CD4-positive, alpha-beta T cell (primary cell): ENCODE measurements around the gene SOX8. TPM values are rescaled to one million over a fixed set of nuclear protein-coding genes. Genes with fewer than 3 reads are reported as not detected.

Experiments
- ATAC-seq: fragments of 200-7000 bp; cut with Tn5 transposase; one replicate; pipeline ENCODE4 v1.10.0; 2022; ENCODE audit warnings: mild to moderate bottlenecking; ENCODE audit not compliant: poor library complexity
- CTCF ChIA-PET: fragments of 350-600 bp; sonication (Branson Sonifier 250); formaldehyde crosslinking; loops from one replicate; lab custom pipeline; 2021; ENCODE audit warnings: antibody characterized with exemption, inconsistent platforms; lab: Charles Lee
- POLR2A ChIA-PET: fragments of 350-600 bp; sonication (Branson Sonifier 250); formaldehyde crosslinking; loops from one replicate; lab custom pipeline; 2021; ENCODE audit warnings: antibody characterized with exemption, inconsistent platforms; lab: Charles Lee
- DNase-seq, 14 experiments: peaks; one replicate each; pipeline ENCODE4 v3.0.0-alpha.2; 2013 to 2020; ENCODE audit warnings: mixed read lengths in 2 of 14
- H3K27ac ChIP-seq, 2 donors: one replicate each; pipeline versions ENCODE4 v1.5.1 to v1.7.0; 2013; ENCODE audit warnings: low read length in 2 of 2, low read depth in 1 of 2, mild to moderate bottlenecking in 1 of 2
- H3K27me3 ChIP-seq, 2 experiments: 1 replicate in 1 of 2; 2 replicates in 1 of 2; pipeline versions ENCODE4 v1.6.1 to v1.7.0; 2013; ENCODE audit warnings: low read length in 2 of 2, control low read depth in 1 of 2, mild to moderate bottlenecking in 1 of 2, moderate library complexity in 1 of 2; ENCODE audit not compliant: insufficient read depth in 2 of 2, control insufficient read depth in 1 of 2
- H3K36me3 ChIP-seq: one replicate; pipeline ENCODE4 v1.6.1; 2013; ENCODE audit warnings: low read length, control low read depth; ENCODE audit not compliant: insufficient read depth
- H3K4me1 ChIP-seq: one replicate; pipeline ENCODE4 v1.6.1; 2013; ENCODE audit warnings: low read length, control low read depth; ENCODE audit not compliant: insufficient read depth
- H3K4me3 ChIP-seq: one replicate; pipeline ENCODE4 v1.5.1; 2013; ENCODE audit warnings: mild to moderate bottlenecking, low read length, moderate library complexity
- H3K9me3 ChIP-seq, 2 experiments: 1 replicate in 1 of 2; 2 replicates in 1 of 2; pipeline versions ENCODE4 v1.6.1 to v1.7.0; 2013; ENCODE audit warnings: low read length in 2 of 2, mild to moderate bottlenecking in 2 of 2, control low read depth in 1 of 2, moderate library complexity in 1 of 2; ENCODE audit not compliant: control insufficient read depth in 1 of 2, insufficient read depth in 1 of 2
- H3K27ac Mint-ChIP-seq: one replicate; pipeline ENCODE4 v1.8.0; 2020; ENCODE audit warnings: mixed read lengths
- H3K27me3 Mint-ChIP-seq: one replicate; pipeline ENCODE4 v1.8.0; 2021; ENCODE audit warnings: mixed read lengths
- H3K36me3 Mint-ChIP-seq: one replicate; pipeline ENCODE4 v1.8.0; 2021; ENCODE audit warnings: low read depth, mixed read lengths
- H3K4me1 Mint-ChIP-seq: one replicate; pipeline ENCODE4 v1.8.0; 2021; ENCODE audit warnings: low read depth, mixed read lengths
- H3K4me3 Mint-ChIP-seq: one replicate; pipeline ENCODE4 v1.8.0; 2020; ENCODE audit warnings: mild to moderate bottlenecking, mixed read lengths
- H3K9me3 Mint-ChIP-seq: one replicate; pipeline ENCODE4 v1.8.0; 2020; ENCODE audit warnings: mixed read lengths
- CTCF ChIP-seq: fragments of 200-600 bp; IDR thresholded peaks from one replicate; pipeline ENCODE4 v1.8.0; 2022; ENCODE audit warnings: antibody characterized with exemption, mild to moderate bottlenecking
- intact Hi-C, 2 experiments: fragments of 100-400 bp; cut with DNase I in 1 of 2; cut with micrococcal nuclease in 1 of 2; formaldehyde crosslinking; loops; one replicate each; pipeline versions ENCODE4 v1.15.1 to v1.9.0; 2023 to 2025; cut with DNase I, micrococcal nuclease
- total RNA-seq, 174 experiments: library from RNA in 2 of 174; stranded (reverse) in 2 of 174; gene quantifications; one replicate each; pipeline ENCODE4 v1.2.3 and lab custom pipeline; 2021 to 2026

The SOX8 gene
- total RNA-seq, 2 experiments from 2014 or later, result 1.4 to 2.3 TPM

DNA sequence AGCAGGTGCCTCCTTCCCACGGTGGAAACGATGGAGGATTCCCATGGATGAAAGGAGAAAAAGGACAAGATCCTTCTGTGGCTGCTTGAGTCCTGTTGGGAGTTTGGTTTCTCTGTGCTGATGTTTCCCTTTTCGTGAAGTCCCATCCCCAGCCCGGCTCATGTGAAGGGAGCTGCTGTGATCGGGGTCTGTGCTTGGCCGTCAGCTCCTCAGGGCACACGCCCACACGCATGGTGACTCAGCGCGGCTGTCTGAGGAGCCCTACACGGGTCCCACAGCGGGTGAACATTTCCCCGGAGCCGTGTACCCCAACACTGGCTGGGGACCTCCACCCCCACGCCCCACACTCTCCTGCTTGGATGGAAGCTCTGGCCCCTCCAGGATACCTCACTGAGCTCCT, 46.5 kb downstream of the SOX8 start:
- DNase-seq, result no peak
- Mint-ChIP-seq H3K4me3 (no peak overlapping the region), H3K27me3 (peaks cover 4% of the 10 kb centered on the region), H3K36me3 (no peaks in the 10 kb centered on the region), H3K9me3 (no peaks in the 10 kb centered on the region), H3K4me1 (no peaks in the 10 kb centered on the region), H3K27ac (no peak overlapping the region)
- no peaks in the 10 kb centered on the region for H3K36me3 ChIP-seq
- intact Hi-C loops, result no loop called here
- no peak for ATAC-seq
- H3K9me3 ChIP-seq, result peaks cover 0 to 17% of the 10 kb centered on the region in 2 experiments
- POLR2A ChIA-PET, result no interaction called here
- CTCF ChIA-PET, result no interaction called here
- H3K4me1 ChIP-seq, result no peaks in the 10 kb centered on the region
- no peak for TF ChIP-seq CTCF
- no peak overlapping the region for H3K27ac ChIP-seq
- no peak overlapping the region for H3K4me3 ChIP-seq
- peaks cover 0 to 8% of the 10 kb centered on the region in 2 experiments for H3K27me3 ChIP-seq

- no peaks in the 10 kb centered on the region for H3K4me1 Mint-ChIP-seq
- H3K4me1 ChIP-seq, result no peaks in the 10 kb centered on the region
- H3K4me3 Mint-ChIP-seq, result no peak overlapping the region
- H3K27ac Mint-ChIP-seq, result no peak overlapping the region
- peaks cover 0 to 22% of the 10 kb centered on the region in 2 experiments for H3K9me3 ChIP-seq
- DNase-seq (no peak), ATAC-seq (no peak)
- no peak for TF ChIP-seq CTCF
- peaks cover 0 to 8% of the 10 kb centered on the region in 2 experiments for H3K27me3 ChIP-seq
- POLR2A ChIA-PET, result no interaction called here
- CTCF ChIA-PET, result no interaction called here
- H3K9me3 Mint-ChIP-seq, result no peaks in the 10 kb centered on the region
- peaks cover 4% of the 10 kb centered on the region for H3K27me3 Mint-ChIP-seq
- no peaks in the 10 kb centered on the region for H3K36me3 Mint-ChIP-seq
- intact Hi-C loops, result no loop called here
- no peak overlapping the region for H3K27ac ChIP-seq
- H3K4me3 ChIP-seq, result no peak overlapping the region
- no peaks in the 10 kb centered on the region for H3K36me3 ChIP-seq
Measured at GRCh38 chr16:1028524-1029258, 47.1 kb downstream of the SOX8 start.

DNA sequence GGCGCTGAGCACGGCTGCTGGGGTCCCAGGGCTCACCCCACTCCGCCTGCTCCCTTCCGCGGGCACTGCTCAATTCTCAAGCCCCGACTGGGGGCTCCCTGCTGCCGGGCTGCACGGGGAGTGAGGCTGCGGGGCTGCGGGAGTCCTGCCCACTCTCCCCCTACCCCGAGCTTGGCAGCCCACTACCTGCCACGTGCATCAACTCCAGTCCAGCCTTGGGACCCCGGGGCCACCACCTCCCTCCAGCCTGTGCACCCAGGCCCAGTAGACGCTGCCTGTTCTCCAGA, 47.6 kb downstream of the SOX8 start:
- ATAC-seq (no peak), DNase-seq (no peak)
- Histone ChIP-seq H3K9me3 (peaks cover 0 to 26% of the 10 kb centered on the region in 2 experiments), H3K36me3 (no peaks in the 10 kb centered on the region), H3K4me1 (no peaks in the 10 kb centered on the region), H3K4me3 (no peak overlapping the region), H3K27ac (no peak overlapping the region), H3K27me3 (peaks cover 0 to 8% of the 10 kb centered on the region in 2 experiments)
- intact Hi-C loops, result no loop called here
- Mint-ChIP-seq H3K4me1 (no peaks in the 10 kb centered on the region), H3K27me3 (peaks cover 4% of the 10 kb centered on the region), H3K27ac (no peak overlapping the region), H3K9me3 (no peaks in the 10 kb centered on the region), H3K36me3 (no peaks in the 10 kb centered on the region), H3K4me3 (no peak overlapping the region)
- no peak for TF ChIP-seq CTCF
- ChIA-PET CTCF (interaction anchor here (0.6 kb wide), 1 partner anchor 61 kb away, joined by 3 read pairs; no protein-coding TSS in a partner anchor), POLR2A (no interaction called here)
